Heart right ventricle (tissue), 16 donors: ENCODE results near the gene SIK2. TPM values are rescaled to one million over a fixed set of nuclear protein-coding genes. Genes with fewer than 3 reads are reported as not detected.
A peak's percentile ranks its signal among the peaks of the same experiment; 100 is the strongest.

Experiments used
- ATAC-seq, 8 donors: fragments of 200-7000 bp; cut with Tn5 transposase; one replicate each; pipeline ENCODE4 v1.9.1; 2020; ENCODE audit warnings: mild to moderate bottlenecking in 8 of 8, moderate library complexity in 8 of 8, moderate number of reproducible peaks in 1 of 8
- DNase-seq, 2 donors: peaks; one replicate each; pipeline ENCODE4 v3.0.0-alpha.2; 2020
- H3K27ac ChIP-seq, 10 donors: fragments of 200-600 bp; sonication (generic) in 2 of 10; one replicate each; pipeline versions ENCODE4 v1.5.0 to v1.8.0; 2020 to 2022; ENCODE audit warnings: mild to moderate bottlenecking in 3 of 10
- H3K27me3 ChIP-seq, 7 donors: fragments of 200-600 bp; one replicate each; pipeline ENCODE4 v1.8.0; 2021 to 2022; ENCODE audit warnings: mild to moderate bottlenecking in 2 of 7
- H3K36me3 ChIP-seq, 9 donors: fragments of 200-600 bp; sonication (generic) in 1 of 9; one replicate each; pipeline versions ENCODE4 v1.5.0 to v1.8.0; 2020 to 2022; ENCODE audit warnings: mild to moderate bottlenecking in 2 of 9
- H3K4me1 ChIP-seq, 9 donors: fragments of 200-600 bp; sonication (generic) in 1 of 9; one replicate each; pipeline versions ENCODE4 v1.5.0 to v1.8.0; 2020 to 2022; ENCODE audit warnings: mild to moderate bottlenecking in 4 of 9
- H3K4me3 ChIP-seq, 10 donors: fragments of 200-600 bp; sonication (generic) in 2 of 10; one replicate each; pipeline versions ENCODE4 v1.5.0 to v1.8.0; 2020 to 2022; ENCODE audit warnings: mild to moderate bottlenecking in 7 of 10, moderate library complexity in 2 of 10
- H3K9me3 ChIP-seq, 11 donors: fragments of 200-600 bp in 10 of 11; sonication (generic) in 2 of 11; one replicate each; pipeline versions ENCODE4 v1.5.0 to v1.8.0; 2013 to 2022; ENCODE audit warnings: mild to moderate bottlenecking in 2 of 11, control low read depth in 1 of 11, moderate library complexity in 1 of 11
- CTCF ChIP-seq, 9 donors: fragments of 200-600 bp; sonication (generic) in 2 of 9; IDR thresholded peaks; one replicate each; pipeline versions ENCODE4 v1.5.0 to v1.8.0; 2021 to 2022; ENCODE audit warnings: antibody characterized with exemption in 9 of 9, mild to moderate bottlenecking in 5 of 9, moderate library complexity in 1 of 9
- WGBS, 2 donors: extraction: QIAGEN DNeasy Blood & Tissue Kit; methylation state at CpG; one replicate each; pipeline ENCODE4 v1.1.7; 2013; ENCODE audit warnings: inconsistent platforms in 1 of 2; 5-methylcytosine and 5-hydroxymethylcytosine counted together
- intact Hi-C, 10 donors: fragments of 100-400 bp; cut with DNase I; formaldehyde crosslinking; loops; one replicate each; pipeline versions ENCODE4 v1.11.1 to v1.14.2; 2022
- long read RNA-seq, 3 donors: library from polyadenylated mRNA; unstranded; transcript quantifications; one replicate each; pipeline ENCODE4 v2.0.0, GENCODE V29; 2020 to 2021
- polyA plus RNA-seq, 2 donors: library from polyadenylated mRNA; stranded (reverse); fragments of 200-250 nt; gene quantifications; one replicate each; pipeline ENCODE4 v1.2.3, GENCODE V29; 2013
- total RNA-seq, 10 donors: library from RNA; stranded (reverse); fragmentation: NEBNext Ultra II Directional in 3 of 10; extraction: Animal tissue kit (Norgen Biotek cat#: 25700) in 3 of 10; gene quantifications; one replicate each; pipeline versions ENCODE4 v1.2.1 to v1.2.4, GENCODE V29; 2021 to 2023
- donor health status: Arrhythmogenic right ventricular cardiomyopathy.
- donor health status: ischemic (EF 13 %, LVEDD 7.1; RV severe dilation, severe dysfunction).
- donor health status: healthy with polysubstance abuse.
- donor health status: DM: no; HTN: yes; CAD: no.
- donor health status: DM: no; HTN: no; CAD: no.
- donor health status: ischemic (EF 25% LVEDD 6.9; RV normal size, moderate dysfunction).
- donor health status: ischemic (EF 25% LVEDD 5.7; RV mildly dilated, moderate dysfunction).
- donor health status: healthy.
- donor health status: DM: yes; HTN: yes; CAD: no.
- donor health status: Ischemic cardiomyopathy.
- donor health status: ischemic (EF 35%, LVEDD 5.7; RV mildly dilated, moderate dysfunction).
- donor health status: nonischemic (EF 11% LVEDD 7.7; RV severe dilation, severe dysfunction).
- donor health status: DM: yes; HTN: yes; CAD: no.
- donor health status: PGD.
- donor health status: ischemic (EF 29% LVEDD 5.4; RV normal size, mild dysfunction).
- donor health status: nonischemic (EF 23%, LVEDD 6.1; RV moderate dilation, normal function).

The SIK2 gene
- total RNA-seq (10 to 100 TPM; 17.3 to 41.6 (median 30.8) TPM), polyA plus RNA-seq (10 to 100 TPM in 1 of 2 donors, 1 to 10 TPM in 1; 4.1 to 11.7 TPM)
- long read RNA-seq, donor 1, partial matches to known transcripts = 6 of 10 reads
- long read RNA-seq, donor 1, other reads (novel, unspliced or antisense) = 4 of 10 reads
- long read RNA-seq, donor 2, partial matches to known transcripts = 5 of 12 reads
- long read RNA-seq, donor 2, other reads (novel, unspliced or antisense) = 7 of 12 reads
- long read RNA-seq, donor 3, full-length matches to known transcripts = 2 of 40 reads
- long read RNA-seq, donor 3, partial matches to known transcripts = 26 of 40 reads
- long read RNA-seq, donor 3, other reads (novel, unspliced or antisense) = 12 of 40 reads

GRCh38 chr11:111601979-111602864 is at the start of gene SIK2:
Gene SIK2 (plus strand): TSS chr11:111602449. CDS start chr11:111602564, 115 bp downstream.
- peaks cover 4 to 60% (median 43%) of the 10 kb centered on the region in 9 donors for H3K4me1 ChIP-seq
- WGBS, 2 donors = 0 to 1% methylated on average over 94 to 100 of the region's 100 CpGs
- peak; percentile 83 to 99 (median 94) for TF ChIP-seq CTCF (IDR thresholded peaks at IDR 0.05)

GRCh38 chr11:111554532-111554931 is 47.7 kb upstream of the SIK2 start:
- H3K9me3 ChIP-seq = peaks cover 0 to 8% (median 0%) of the 10 kb centered on the region in 11 donors
- intact Hi-C loops = no loop called here
- no peak overlapping the region for H3K4me3 ChIP-seq
- no peaks in the 10 kb centered on the region for H3K27me3 ChIP-seq
- DNase-seq (no peak), ATAC-seq (no peak)
- peaks cover 0 to 1% (median 0%) of the 10 kb centered on the region in 9 donors for H3K4me1 ChIP-seq
- no peak for TF ChIP-seq CTCF (IDR thresholded peaks at IDR 0.05)
- peaks cover 0 to 60% (median 0%) of the 10 kb centered on the region in 9 donors for H3K36me3 ChIP-seq
- no peak overlapping the region for H3K27ac ChIP-seq

More at GRCh38 chr11:111601979-111602864, at the start of gene SIK2:
- ATAC-seq = peak; percentile 94 to 97 (median 96)
- intact Hi-C loops = loop anchor here (1.0 to 10.0 kb wide), 12 partner anchors 103 to 240 kb away; partner anchors contain the start of gene PPP2R1B (in 1 of the 10)
- Histone ChIP-seq H3K4me3 (peak within 1 kb of the TSS; percentile 58 to 98 (median 94)), H3K36me3 (no peaks in the 10 kb centered on the region), H3K27ac (peak within 1 kb of the TSS; percentile 88 to 99 (median 98)), H3K9me3 (no peaks in the 10 kb centered on the region), H3K27me3 (no peaks in the 10 kb centered on the region)
- peak; percentile 94 to 95 for DNase-seq

- no peak for ATAC-seq
- Histone ChIP-seq H3K4me3 (no peak overlapping the region), H3K36me3 (peaks cover 0 to 60% (median 0%) of the 10 kb centered on the region in 9 donors), H3K27ac (no peak overlapping the region), H3K9me3 (peaks cover 0 to 8% (median 0%) of the 10 kb centered on the region in 11 donors), H3K27me3 (no peaks in the 10 kb centered on the region), H3K4me1 (peaks cover 0 to 9% (median 0%) of the 10 kb centered on the region in 9 donors)
- no peak for DNase-seq
- intact Hi-C loops = no loop called here
- no peak for TF ChIP-seq CTCF (IDR thresholded peaks at IDR 0.05)
These were observed 47.0 kb upstream of the SIK2 start for GRCh38 chr11:111555255-111555654.

GRCh38 chr11:111557425-111558111 is 44.7 kb upstream of the SIK2 start:
- Histone ChIP-seq H3K4me1 (peaks cover 0 to 13% (median 0%) of the 10 kb centered on the region in 9 donors), H3K27me3 (no peaks in the 10 kb centered on the region), H3K4me3 (no peak overlapping the region), H3K9me3 (peaks cover 0 to 8% (median 0%) of the 10 kb centered on the region in 11 donors), H3K27ac (no peak overlapping the region), H3K36me3 (peaks cover 0 to 50% (median 0%) of the 10 kb centered on the region in 9 donors)
- no peak for ATAC-seq
- TF ChIP-seq CTCF (IDR thresholded peaks at IDR 0.05) = no peak
- intact Hi-C loops = no loop called here
- 88 to 93% methylated on average over 5 of the region's 5 CpGs for WGBS, 2 donors
- no peak for DNase-seq
